Non-pigmented ciliary epithelial cell (primary cell): ENCODE results near the gene NUCB2.

Source experiments
- DNase-seq: peaks from one replicate; pipeline ENCODE4 v3.0.0-alpha.2; 2010; ENCODE audit warnings: low read depth

The NUCB2 gene

GRCh38 chr11:17268902-17269301 lies 7.6 kb upstream of the NUCB2 start:
- DNase-seq, result no peak

GRCh38 chr11:17272801-17273200 lies 3.7 kb upstream of the NUCB2 start:
- no peak for DNase-seq

- no peak for DNase-seq
These were observed 3.3 kb upstream of the NUCB2 start for GRCh38 chr11:17273211-17273610.

GRCh38 chr11:17273668-17274282 lies 2.8 kb upstream of the NUCB2 start:
- no peak for DNase-seq

- DNase-seq, result no peak
These were observed 921 bp upstream of the NUCB2 start for GRCh38 chr11:17275400-17276235.

GRCh38 chr11:17277024-17277584 lies 565 bp downstream of the NUCB2 start:
- no peak for DNase-seq

GRCh38 chr11:17280494-17281127 lies 4.1 kb downstream of the NUCB2 start:
- DNase-seq, result no peak

- no peak for DNase-seq
These were observed 9.8 kb downstream of the NUCB2 start for GRCh38 chr11:17286332-17286731.

GRCh38 chr11:17287058-17287457 lies 10.5 kb downstream of the NUCB2 start:
- DNase-seq, result no peak

- no peak for DNase-seq
These were observed 15.2 kb downstream of the NUCB2 start for GRCh38 chr11:17291710-17292109.

GRCh38 chr11:17293311-17293710 lies 16.8 kb downstream of the NUCB2 start:
- DNase-seq, result no peak

- DNase-seq, result no peak
These were observed 17.5 kb downstream of the NUCB2 start for GRCh38 chr11:17294033-17294432.

GRCh38 chr11:17296852-17297559 lies 20.5 kb downstream of the NUCB2 start:
- no peak for DNase-seq

GRCh38 chr11:17298302-17298701 lies 21.8 kb downstream of the NUCB2 start:
- no peak for DNase-seq

GRCh38 chr11:17300372-17300771 lies 23.8 kb downstream of the NUCB2 start:
- no peak for DNase-seq

- DNase-seq, result no peak
These were observed 37.1 kb downstream of the NUCB2 start for GRCh38 chr11:17313349-17314231.

GRCh38 chr11:17314232-17314547 lies 37.7 kb downstream of the NUCB2 start:
- DNase-seq, result peak; percentile 70

GRCh38 chr11:17314904-17315426 lies 38.4 kb downstream of the NUCB2 start:
- DNase-seq, result no peak

GRCh38 chr11:17328871-17329494 lies 52.4 kb downstream of the NUCB2 start:
- DNase-seq, result no peak

GRCh38 chr11:17331669-17332068 lies 55.1 kb downstream of the NUCB2 start:
- no peak for DNase-seq
